Ectodermal cell (in vitro differentiated cells): ENCODE measurements around the gene PPM1F.

Experiments
- H3K27ac ChIP-seq: 2 replicates; pipeline ENCODE4 v1.7.0; 2013; ENCODE audit warnings: mild to moderate bottlenecking, low read depth, low read length; ENCODE audit not compliant: insufficient read depth, poor library complexity, severe bottlenecking
- H3K27me3 ChIP-seq: 2 replicates; pipeline ENCODE4 v1.7.0; 2013; ENCODE audit warnings: mild to moderate bottlenecking, low read length; ENCODE audit not compliant: insufficient read depth, control insufficient read depth, poor library complexity, severe bottlenecking
- H3K36me3 ChIP-seq: one replicate; pipeline ENCODE4 v1.7.0; 2013; ENCODE audit warnings: low read length; ENCODE audit not compliant: control insufficient read depth, insufficient read depth
- H3K4me1 ChIP-seq: one replicate; pipeline ENCODE4 v1.7.0; 2013; ENCODE audit warnings: low read length; ENCODE audit not compliant: control insufficient read depth, insufficient read depth
- H3K4me3 ChIP-seq: 2 replicates; pipeline ENCODE4 v1.7.0; 2013; ENCODE audit warnings: low read depth, low read length, control low read depth; ENCODE audit not compliant: insufficient read depth
- H3K9me3 ChIP-seq: 2 replicates; pipeline ENCODE4 v1.7.0; 2013; ENCODE audit warnings: mild to moderate bottlenecking, low read length, moderate library complexity; ENCODE audit not compliant: control insufficient read depth
- WGBS, 2 experiments: methylation state at CpG; one replicate each; pipeline ENCODE4 v1.1.7; 2013; ENCODE audit warnings: missing lambda C conversion rate in 2 of 2; 5-methylcytosine and 5-hydroxymethylcytosine counted together

Gene PPM1F

DNA sequence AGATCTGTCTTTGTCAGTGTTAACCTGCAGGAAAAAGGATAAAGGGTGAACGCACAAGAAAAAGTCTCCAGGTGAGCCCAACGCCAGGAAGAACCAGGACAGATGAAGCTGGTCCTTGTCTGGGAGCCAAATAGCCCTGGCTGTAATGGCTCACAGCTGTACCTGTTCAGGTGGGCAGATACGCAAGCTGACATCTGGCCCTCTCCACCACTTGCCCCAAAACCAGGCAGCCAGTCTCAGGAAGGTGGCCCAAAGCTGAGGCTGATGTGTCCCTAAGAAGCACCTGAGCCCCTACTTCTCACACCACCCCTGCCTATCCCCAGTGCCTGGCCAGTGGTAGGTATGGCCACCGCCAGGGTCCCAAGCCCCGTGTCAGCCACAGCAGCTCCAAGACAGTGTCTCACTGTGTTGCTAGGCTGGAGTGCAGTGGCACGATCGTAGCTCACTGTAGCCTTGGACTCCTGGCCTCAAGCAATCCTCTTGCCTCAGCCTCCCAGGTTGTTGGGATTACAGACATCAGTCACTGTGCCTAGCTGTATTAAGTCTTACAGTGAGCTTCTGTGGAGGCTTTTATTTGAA is 15.1 kb upstream of the PPM1F start:
- 90 to 96% methylated on average over 7 of the region's 7 CpGs for WGBS, 2 experiments
- Histone ChIP-seq H3K36me3 (peaks cover 71% of the 10 kb centered on the region), H3K4me1 (no peaks in the 10 kb centered on the region), H3K27me3 (no peaks in the 10 kb centered on the region), H3K4me3 (no peak overlapping the region), H3K9me3 (no peaks in the 10 kb centered on the region), H3K27ac (no peak overlapping the region)

DNA sequence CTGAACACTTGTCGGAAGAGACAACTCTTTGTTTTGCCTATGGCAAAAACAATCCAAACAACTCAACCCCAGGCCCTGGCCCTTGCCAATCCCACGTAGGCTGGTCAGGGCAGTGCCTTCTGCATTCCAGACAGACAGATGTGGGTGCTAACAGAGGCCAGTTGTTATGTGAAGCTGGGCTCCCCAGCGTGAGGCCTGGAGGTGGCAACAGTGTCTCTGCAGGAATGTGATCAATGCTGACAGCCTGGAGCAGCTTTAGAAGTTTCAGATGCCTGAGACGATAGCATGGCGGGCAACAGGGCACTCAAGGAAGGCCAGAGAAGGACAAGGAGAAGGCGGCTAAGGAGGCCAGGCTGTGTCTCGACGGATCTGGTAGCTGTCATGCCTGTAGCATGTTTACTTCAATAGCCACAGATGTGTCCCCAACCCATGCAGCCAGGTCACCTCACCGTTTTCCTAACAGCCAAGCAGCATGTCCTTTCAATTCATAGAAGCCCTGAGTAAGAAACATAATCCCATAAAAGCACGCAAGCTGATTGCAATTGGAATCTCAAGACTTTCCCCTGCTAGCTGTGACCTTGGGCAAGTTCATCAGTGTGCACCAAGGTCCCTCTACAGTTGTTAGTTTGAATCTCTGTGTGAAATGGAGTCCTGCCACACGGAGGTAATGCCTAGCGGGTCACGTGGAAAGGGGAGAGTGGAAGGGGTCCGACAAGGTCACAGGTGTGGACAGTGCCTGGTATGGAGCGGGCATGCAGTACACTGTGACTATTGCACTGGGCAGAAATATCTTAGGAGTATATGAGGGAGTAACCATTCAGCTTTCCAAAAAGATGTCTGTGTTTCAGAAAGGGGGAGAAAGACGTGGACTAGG is 14.2 kb upstream of the PPM1F start:
- Histone ChIP-seq H3K9me3 (no peaks in the 10 kb centered on the region), H3K4me3 (no peak overlapping the region), H3K4me1 (no peaks in the 10 kb centered on the region), H3K36me3 (peaks cover 75% of the 10 kb centered on the region), H3K27me3 (no peaks in the 10 kb centered on the region), H3K27ac (no peak overlapping the region)
- 94 to 96% methylated on average over 16 of the region's 16 CpGs for WGBS, 2 experiments

DNA sequence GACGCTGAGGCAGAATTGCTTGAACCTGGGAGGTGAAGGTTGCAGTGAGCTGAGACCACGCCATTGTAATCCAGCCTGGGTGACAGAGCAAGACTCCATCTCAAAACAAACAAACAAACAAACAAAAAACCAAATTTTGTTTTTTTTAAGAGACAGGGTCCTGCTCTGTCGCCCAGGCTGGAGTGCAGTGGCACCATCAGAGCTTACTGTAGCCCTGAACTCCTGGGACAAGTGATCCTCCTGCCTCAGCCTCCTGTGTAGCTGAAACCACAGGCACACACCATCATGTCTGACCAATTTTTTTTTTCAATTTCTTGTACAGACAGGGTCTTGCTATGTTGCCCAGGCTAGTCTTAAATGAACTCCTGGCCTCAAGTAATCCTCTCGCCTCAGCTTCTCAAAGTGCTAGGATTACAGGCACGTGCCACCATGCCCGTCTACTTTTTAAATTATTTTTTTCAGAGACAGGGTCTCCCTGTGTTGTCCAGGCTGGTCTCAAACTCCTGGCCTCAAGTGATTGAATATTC is 13.2 kb upstream of the PPM1F start:
- WGBS, 2 experiments: 95% methylated on average over 6 of the region's 6 CpGs
- H3K27me3 ChIP-seq: no peaks in the 10 kb centered on the region
- H3K4me1 ChIP-seq: no peaks in the 10 kb centered on the region
- no peaks in the 10 kb centered on the region for H3K9me3 ChIP-seq
- no peak overlapping the region for H3K27ac ChIP-seq
- H3K4me3 ChIP-seq: no peak overlapping the region
- H3K36me3 ChIP-seq: peaks cover 71% of the 10 kb centered on the region

DNA sequence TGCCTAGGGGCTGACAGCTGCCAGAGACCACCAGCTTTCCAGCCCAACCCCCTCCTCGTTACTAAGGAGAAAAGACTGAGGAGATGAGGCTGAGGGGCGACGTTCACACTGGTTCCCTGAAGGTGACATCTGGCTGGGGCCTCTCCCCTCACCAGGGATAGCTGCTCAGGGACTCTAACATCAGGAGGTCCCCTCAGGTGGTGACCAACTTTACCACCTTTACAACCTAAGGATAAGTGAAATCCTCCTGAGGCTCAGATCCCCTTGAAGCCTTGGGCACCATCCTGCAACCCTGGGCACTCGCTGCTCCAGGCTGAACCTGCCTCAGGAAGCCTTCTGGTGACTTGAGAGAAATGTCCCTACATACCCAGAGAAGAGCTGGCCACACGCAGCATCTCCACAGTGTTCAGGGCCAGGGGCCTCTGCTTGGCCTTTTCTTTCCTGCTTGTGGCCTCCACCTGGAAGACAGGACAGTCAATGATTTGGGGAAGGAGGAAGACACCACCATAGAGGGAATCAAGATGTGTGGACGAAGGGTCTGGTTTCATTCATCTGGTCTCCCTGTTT is 12.4 kb upstream of the PPM1F start:
- Histone ChIP-seq H3K27me3 (no peaks in the 10 kb centered on the region), H3K27ac (no peak overlapping the region)

DNA sequence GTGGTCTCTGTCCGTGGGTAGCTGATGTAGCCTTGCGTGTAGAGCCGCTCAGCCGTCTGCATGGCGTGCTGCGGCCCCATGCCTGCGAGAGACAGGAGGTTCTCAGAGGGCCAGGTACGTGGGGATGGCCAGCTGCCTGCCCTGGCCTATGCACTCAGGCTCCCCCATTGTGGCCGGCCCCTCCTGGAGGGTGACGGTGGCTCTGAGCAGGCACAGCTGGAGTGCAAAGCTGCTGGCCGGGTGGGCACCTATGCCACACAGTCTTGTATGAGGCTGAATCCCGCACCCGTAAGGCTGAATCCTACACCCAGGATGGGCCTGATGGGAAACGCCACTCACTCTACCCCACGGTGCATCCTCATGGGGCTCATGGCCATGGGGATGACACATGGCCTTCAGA is 11.6 kb upstream of the PPM1F start:
- 94 to 95% methylated on average over 15 of the region's 15 CpGs for WGBS, 2 experiments
- H3K27ac ChIP-seq: no peak overlapping the region
- no peak overlapping the region for H3K4me3 ChIP-seq
- no peaks in the 10 kb centered on the region for H3K9me3 ChIP-seq
- no peaks in the 10 kb centered on the region for H3K4me1 ChIP-seq
- no peaks in the 10 kb centered on the region for H3K27me3 ChIP-seq
- H3K36me3 ChIP-seq: peaks cover 62% of the 10 kb centered on the region

More for the DNA sequence above, 12.4 kb upstream of the PPM1F start:
- Histone ChIP-seq H3K4me3 (no peak overlapping the region), H3K9me3 (no peaks in the 10 kb centered on the region), H3K36me3 (peaks cover 62% of the 10 kb centered on the region), H3K4me1 (no peaks in the 10 kb centered on the region)
- WGBS, 2 experiments: 89 to 93% methylated on average over 5 to 6 of the region's 6 CpGs

DNA sequence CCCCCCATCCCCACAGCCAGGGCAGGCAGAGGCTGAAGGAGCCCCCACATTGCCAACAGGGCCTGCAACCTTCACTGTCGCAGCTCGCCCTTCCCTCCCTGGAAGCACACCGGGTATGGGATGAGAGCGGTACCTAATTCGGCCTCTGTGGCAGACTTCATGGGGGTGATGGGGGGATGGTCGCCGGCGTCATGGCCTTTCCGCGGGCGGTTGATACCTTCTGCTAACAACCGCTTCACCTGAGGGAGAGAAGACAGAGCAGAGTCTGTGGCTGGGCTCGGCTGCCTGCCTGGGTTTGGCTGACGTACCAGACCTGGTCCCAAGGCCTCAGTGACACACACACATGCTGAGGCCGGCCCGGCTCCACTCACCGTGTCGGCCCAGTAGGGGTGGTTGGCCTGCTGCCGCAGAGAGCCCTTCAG is 11.2 kb upstream of the PPM1F start:
- no peaks in the 10 kb centered on the region for H3K9me3 ChIP-seq
- H3K27ac ChIP-seq: no peak overlapping the region
- no peaks in the 10 kb centered on the region for H3K27me3 ChIP-seq
- H3K36me3 ChIP-seq: peaks cover 59% of the 10 kb centered on the region
- H3K4me3 ChIP-seq: no peak overlapping the region
- WGBS, 2 experiments: 94 to 97% methylated on average over 19 of the region's 19 CpGs
- H3K4me1 ChIP-seq: no peaks in the 10 kb centered on the region

DNA sequence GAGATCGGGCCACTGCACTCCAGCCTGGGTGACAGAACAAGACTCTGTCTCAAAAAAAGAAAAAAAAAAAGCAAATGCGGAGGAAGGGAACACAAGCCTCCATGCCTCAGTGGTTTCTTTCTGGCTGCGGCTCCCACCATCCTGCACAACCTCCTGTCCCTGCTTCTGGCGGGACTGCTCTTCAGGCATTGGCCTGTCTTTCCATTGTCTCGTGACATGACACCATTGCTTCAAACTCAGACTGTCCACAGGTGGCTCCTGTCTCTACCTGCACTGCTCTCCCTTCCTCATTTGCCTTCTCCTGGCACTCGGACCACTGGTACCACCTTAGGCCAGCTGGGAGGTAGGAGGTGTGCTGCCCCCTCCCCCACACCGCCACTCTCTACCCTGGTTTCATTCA is 10.6 kb upstream of the PPM1F start:
- Histone ChIP-seq H3K36me3 (peaks cover 54% of the 10 kb centered on the region), H3K27me3 (no peaks in the 10 kb centered on the region), H3K4me3 (no peak overlapping the region), H3K9me3 (no peaks in the 10 kb centered on the region), H3K27ac (no peak overlapping the region), H3K4me1 (no peaks in the 10 kb centered on the region)
- WGBS, 2 experiments: 93 to 95% methylated on average over 7 of the region's 7 CpGs

DNA sequence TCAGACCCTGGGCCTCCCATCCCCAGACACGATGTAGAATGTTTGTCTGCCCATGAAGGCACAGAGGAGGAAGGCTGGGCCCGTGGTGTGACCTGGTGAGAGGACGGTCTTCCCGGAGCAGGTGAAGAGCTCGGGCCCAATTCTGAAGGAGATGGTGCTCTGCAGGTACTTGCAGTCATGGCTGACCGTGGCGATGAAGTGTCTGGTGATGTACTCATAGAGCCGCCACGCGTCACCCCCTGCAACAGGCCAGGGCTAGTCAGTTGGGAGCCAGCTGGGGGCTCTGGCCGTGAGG is 10.0 kb upstream of the PPM1F start:
- 95 to 96% methylated on average over 11 of the region's 11 CpGs for WGBS, 2 experiments
- Histone ChIP-seq H3K27ac (no peak overlapping the region), H3K27me3 (no peaks in the 10 kb centered on the region), H3K36me3 (peaks cover 47% of the 10 kb centered on the region), H3K9me3 (no peaks in the 10 kb centered on the region), H3K4me1 (no peaks in the 10 kb centered on the region), H3K4me3 (no peak overlapping the region)

DNA sequence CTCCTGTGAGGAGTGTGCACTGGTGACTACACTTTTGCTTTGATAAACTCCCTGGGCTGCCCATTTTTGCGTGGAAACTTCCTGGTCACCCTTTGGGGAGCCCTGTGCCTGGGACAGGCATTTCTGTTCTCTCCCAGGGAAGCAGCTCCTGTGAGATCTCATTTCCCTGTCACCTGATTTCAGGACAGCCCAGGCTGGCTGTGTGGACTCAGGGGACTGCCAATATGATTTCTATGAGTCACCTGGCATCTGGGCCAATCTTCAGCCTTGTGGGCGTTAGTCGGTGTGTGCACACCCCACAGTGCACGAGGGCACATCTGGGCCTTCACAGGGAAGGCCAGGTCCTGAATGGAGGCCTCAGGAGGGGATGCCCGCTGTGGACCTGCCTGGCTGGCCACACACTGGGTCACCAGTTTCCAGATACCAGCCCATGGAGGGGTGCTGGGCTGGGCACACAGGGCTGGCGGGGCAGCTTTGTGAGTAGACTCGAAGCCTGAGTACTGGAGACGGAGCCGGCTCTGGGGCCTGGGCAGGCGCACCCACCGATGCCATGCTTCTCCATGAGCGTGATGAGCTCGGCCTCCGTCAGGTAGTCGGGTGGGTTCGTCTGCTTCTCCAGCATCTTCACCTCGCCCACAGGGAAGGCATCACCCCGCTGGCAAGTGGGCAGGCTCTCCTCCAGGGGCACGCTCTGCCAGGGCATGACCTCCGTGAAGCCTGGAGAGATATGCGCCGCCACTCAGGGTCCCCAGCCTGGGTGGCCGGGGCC is 9.4 kb upstream of the PPM1F start:
- no peaks in the 10 kb centered on the region for H3K27me3 ChIP-seq
- H3K4me1 ChIP-seq: no peaks in the 10 kb centered on the region
- no peak overlapping the region for H3K27ac ChIP-seq
- H3K36me3 ChIP-seq: peaks cover 44% of the 10 kb centered on the region
- no peaks in the 10 kb centered on the region for H3K9me3 ChIP-seq
- WGBS, 2 experiments: 95 to 97% methylated on average over 23 of the region's 23 CpGs
- no peak overlapping the region for H3K4me3 ChIP-seq
